Liver (tissue), 9 donors: ENCODE measurements around the gene HEG1. TPM values are rescaled to one million over a fixed set of nuclear protein-coding genes. Genes with fewer than 3 reads are reported as not detected.

Experiments
- DNase-seq: peaks from one replicate; pipeline ENCODE4 v3.0.0-alpha.2; 2017; ENCODE audit warnings: low spot score
- H3K27ac ChIP-seq, 2 donors: one replicate each; pipeline ENCODE4 v1.7.0; 2013; ENCODE audit warnings: inconsistent platforms in 2 of 2, low read length in 2 of 2, control low read depth in 1 of 2, low read depth in 1 of 2, mild to moderate bottlenecking in 1 of 2
- H3K27me3 ChIP-seq, 4 donors: one replicate each; pipeline versions ENCODE4 v1.6.1 to v1.7.0; 2013; ENCODE audit warnings: low read length in 3 of 4, inconsistent platforms in 1 of 4, mild to moderate bottlenecking in 1 of 4, moderate library complexity in 1 of 4; ENCODE audit not compliant: control insufficient read depth in 4 of 4, insufficient read depth in 4 of 4
- H3K36me3 ChIP-seq, 4 donors: one replicate each; pipeline versions ENCODE4 v1.6.1 to v1.7.0; 2013; ENCODE audit warnings: low read length in 3 of 4, mild to moderate bottlenecking in 3 of 4, low read depth in 1 of 4, moderate library complexity in 1 of 4; ENCODE audit not compliant: control insufficient read depth in 4 of 4, insufficient read depth in 3 of 4
- H3K4me1 ChIP-seq, 4 donors: one replicate each; pipeline versions ENCODE4 v1.6.1 to v1.7.0; 2013; ENCODE audit warnings: low read length in 3 of 4, mild to moderate bottlenecking in 3 of 4, moderate library complexity in 1 of 4; ENCODE audit not compliant: control insufficient read depth in 4 of 4, insufficient read depth in 4 of 4
- H3K4me3 ChIP-seq, 3 donors: one replicate each; pipeline versions ENCODE4 v1.6.1 to v1.7.0; 2013; ENCODE audit warnings: low read length in 3 of 3, control low read depth in 1 of 3, low read depth in 1 of 3, mild to moderate bottlenecking in 1 of 3
- H3K9ac ChIP-seq, 2 donors: one replicate each; pipeline ENCODE4 v1.7.0; 2013; ENCODE audit warnings: low read length in 2 of 2, mild to moderate bottlenecking in 2 of 2, moderate library complexity in 2 of 2, control low read depth in 1 of 2, low read depth in 1 of 2
- H3K9me3 ChIP-seq, 4 donors: one replicate each; pipeline versions ENCODE4 v1.6.1 to v1.7.0; 2013; ENCODE audit warnings: low read length in 3 of 4; ENCODE audit not compliant: control insufficient read depth in 4 of 4
- CTCF ChIP-seq: fragments of 150-350 bp; IDR thresholded peaks from 2 replicates; pipeline ENCODE4 v1.5.1; 2017; ENCODE audit warnings: improper control_type of control experiment, low read depth, low read length; ENCODE audit not compliant: missing input control
- FOXA1 ChIP-seq: IDR thresholded peaks from 2 replicates; pipeline ENCODE4 v1.6.1; 2016; ENCODE audit warnings: antibody characterized with exemption
- GABPA ChIP-seq, 2 donors: IDR thresholded peaks in 1 of 2; conservative IDR thresholded peaks in 1 of 2; 2 replicates each; pipeline ENCODE4 v1.6.1; 2016; ENCODE audit warnings: antibody characterized with exemption in 2 of 2, mild to moderate bottlenecking in 1 of 2, moderate library complexity in 1 of 2
- HNF4G ChIP-seq: IDR thresholded peaks from 2 replicates; pipeline ENCODE4 v1.6.1; 2016; ENCODE audit warnings: antibody characterized with exemption
- JUND ChIP-seq, 2 donors: IDR thresholded peaks; 2 replicates each; pipeline ENCODE4 v1.6.1; 2016; ENCODE audit warnings: antibody characterized with exemption in 2 of 2
- MAX ChIP-seq: IDR thresholded peaks from 2 replicates; pipeline ENCODE4 v1.6.1; 2016; ENCODE audit warnings: antibody characterized with exemption
- NR2F2 ChIP-seq: IDR thresholded peaks from 2 replicates; pipeline ENCODE4 v1.6.1; 2016; ENCODE audit warnings: antibody characterized with exemption
- RAD21 ChIP-seq, 2 donors: IDR thresholded peaks; 2 replicates each; pipeline ENCODE4 v1.6.1; 2016; ENCODE audit warnings: antibody characterized with exemption in 2 of 2, mild to moderate bottlenecking in 2 of 2
- RXRA ChIP-seq, 2 donors: IDR thresholded peaks; 2 replicates each; pipeline ENCODE4 v1.6.1; 2017 to 2018; ENCODE audit warnings: antibody characterized with exemption in 2 of 2, mild to moderate bottlenecking in 1 of 2
- SP1 ChIP-seq: IDR thresholded peaks from 2 replicates; pipeline ENCODE4 v1.6.1; 2018; ENCODE audit warnings: antibody characterized with exemption, mild to moderate bottlenecking
- YY1 ChIP-seq: IDR thresholded peaks from 2 replicates; pipeline ENCODE4 v1.6.1; 2016; ENCODE audit warnings: antibody characterized with exemption, mild to moderate bottlenecking
- WGBS: extraction: QIAGEN DNeasy Blood & Tissue Kit; methylation state at CpG from one replicate; pipeline ENCODE4 v1.1.7; 2013; 5-methylcytosine and 5-hydroxymethylcytosine counted together
- polyA plus RNA-seq, 2 donors: library from polyadenylated mRNA; stranded (reverse) in 1 of 2; unstranded in 1 of 2; fragments of 200-250 nt in 1 of 2; fragments of >200 nt in 1 of 2; fragmentation: Nextera tagmentation in 1 of 2; extraction: Ambion mirVana in 1 of 2; gene quantifications; one replicate each; pipeline versions ENCODE4 v1.2.1 to v1.2.3, GENCODE V29; 2013 to 2015
- total RNA-seq, 2 donors: library from RNA; depleted of rRNA; stranded (reverse); fragments of >200 nt; gene quantifications; one replicate each; pipeline ENCODE4 v1.2.3, GENCODE V29; 2014
- TF ChIP-seq, protein P1 (sequence below): IDR thresholded peaks from 2 replicates; pipeline ENCODE4 v1.6.1; 2016; ENCODE audit warnings: antibody characterized with exemption, mild to moderate bottlenecking
- TF ChIP-seq, protein P2 (sequence below): IDR thresholded peaks from 2 replicates; pipeline ENCODE4 v1.6.1; 2016; ENCODE audit warnings: antibody characterized with exemption
- donor health status: healthy.
- donor health status: healthy.
- donor health status: healthy.
- donor health status: healthy.
- donor health status: healthy.

The HEG1 gene
- total and polyA plus RNA-seq, 4 donors = 1.4 to 16.0 (median 5.3) TPM

- Histone ChIP-seq H3K36me3 (peaks cover 0 to 12% (median 6%) of the 10 kb centered on the region in 4 donors), H3K9me3 (no peaks in the 10 kb centered on the region), H3K27ac (no peak overlapping the region), H3K9ac (no peak overlapping the region), H3K27me3 (no peaks in the 10 kb centered on the region), H3K4me3 (no peak overlapping the region), H3K4me1 (no peaks in the 10 kb centered on the region)
- 95% methylated on average over 1 of the region's 1 CpG for WGBS
- TF ChIP-seq SP1 = no peak
- no peak for TF ChIP-seq RAD21 (IDR thresholded peaks at IDR 0.05)
- no peak for TF ChIP-seq NR2F2
- no peak for DNase-seq
Observed at GRCh38 chr3:124965413-124965812, 90.4 kb downstream of the HEG1 start.

- TF ChIP-seq GABPA (IDR thresholded peaks at IDR 0.05 in 1 of 2, conservative IDR thresholded peaks at IDR 0.05 in 1 of 2) = no peak
- TF ChIP-seq MAX = no peak
- no peak for TF ChIP-seq FOXA1
- no peak for TF ChIP-seq SP1
- no peak for TF ChIP-seq YY1
- no peak for TF ChIP-seq JUND (IDR thresholded peaks at IDR 0.05)
- TF ChIP-seq CTCF = no peak
- no peak for TF ChIP-seq RXRA (IDR thresholded peaks at IDR 0.05)
- TF ChIP-seq RAD21 (IDR thresholded peaks at IDR 0.05) = no peak
- no peak for TF ChIP-seq HNF4G
- TF ChIP-seq, protein P1, sequence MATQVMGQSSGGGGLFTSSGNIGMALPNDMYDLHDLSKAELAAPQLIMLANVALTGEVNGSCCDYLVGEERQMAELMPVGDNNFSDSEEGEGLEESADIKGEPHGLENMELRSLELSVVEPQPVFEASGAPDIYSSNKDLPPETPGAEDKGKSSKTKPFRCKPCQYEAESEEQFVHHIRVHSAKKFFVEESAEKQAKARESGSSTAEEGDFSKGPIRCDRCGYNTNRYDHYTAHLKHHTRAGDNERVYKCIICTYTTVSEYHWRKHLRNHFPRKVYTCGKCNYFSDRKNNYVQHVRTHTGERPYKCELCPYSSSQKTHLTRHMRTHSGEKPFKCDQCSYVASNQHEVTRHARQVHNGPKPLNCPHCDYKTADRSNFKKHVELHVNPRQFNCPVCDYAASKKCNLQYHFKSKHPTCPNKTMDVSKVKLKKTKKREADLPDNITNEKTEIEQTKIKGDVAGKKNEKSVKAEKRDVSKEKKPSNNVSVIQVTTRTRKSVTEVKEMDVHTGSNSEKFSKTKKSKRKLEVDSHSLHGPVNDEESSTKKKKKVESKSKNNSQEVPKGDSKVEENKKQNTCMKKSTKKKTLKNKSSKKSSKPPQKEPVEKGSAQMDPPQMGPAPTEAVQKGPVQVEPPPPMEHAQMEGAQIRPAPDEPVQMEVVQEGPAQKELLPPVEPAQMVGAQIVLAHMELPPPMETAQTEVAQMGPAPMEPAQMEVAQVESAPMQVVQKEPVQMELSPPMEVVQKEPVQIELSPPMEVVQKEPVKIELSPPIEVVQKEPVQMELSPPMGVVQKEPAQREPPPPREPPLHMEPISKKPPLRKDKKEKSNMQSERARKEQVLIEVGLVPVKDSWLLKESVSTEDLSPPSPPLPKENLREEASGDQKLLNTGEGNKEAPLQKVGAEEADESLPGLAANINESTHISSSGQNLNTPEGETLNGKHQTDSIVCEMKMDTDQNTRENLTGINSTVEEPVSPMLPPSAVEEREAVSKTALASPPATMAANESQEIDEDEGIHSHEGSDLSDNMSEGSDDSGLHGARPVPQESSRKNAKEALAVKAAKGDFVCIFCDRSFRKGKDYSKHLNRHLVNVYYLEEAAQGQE = no peak
- TF ChIP-seq, protein P2, sequence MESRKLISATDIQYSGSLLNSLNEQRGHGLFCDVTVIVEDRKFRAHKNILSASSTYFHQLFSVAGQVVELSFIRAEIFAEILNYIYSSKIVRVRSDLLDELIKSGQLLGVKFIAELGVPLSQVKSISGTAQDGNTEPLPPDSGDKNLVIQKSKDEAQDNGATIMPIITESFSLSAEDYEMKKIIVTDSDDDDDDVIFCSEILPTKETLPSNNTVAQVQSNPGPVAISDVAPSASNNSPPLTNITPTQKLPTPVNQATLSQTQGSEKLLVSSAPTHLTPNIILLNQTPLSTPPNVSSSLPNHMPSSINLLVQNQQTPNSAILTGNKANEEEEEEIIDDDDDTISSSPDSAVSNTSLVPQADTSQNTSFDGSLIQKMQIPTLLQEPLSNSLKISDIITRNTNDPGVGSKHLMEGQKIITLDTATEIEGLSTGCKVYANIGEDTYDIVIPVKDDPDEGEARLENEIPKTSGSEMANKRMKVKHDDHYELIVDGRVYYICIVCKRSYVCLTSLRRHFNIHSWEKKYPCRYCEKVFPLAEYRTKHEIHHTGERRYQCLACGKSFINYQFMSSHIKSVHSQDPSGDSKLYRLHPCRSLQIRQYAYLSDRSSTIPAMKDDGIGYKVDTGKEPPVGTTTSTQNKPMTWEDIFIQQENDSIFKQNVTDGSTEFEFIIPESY = no peak
- H3K9me3 ChIP-seq = no peaks in the 10 kb centered on the region
- H3K27ac ChIP-seq = no peak overlapping the region
- DNase-seq = no peak
- H3K9ac ChIP-seq = no peak overlapping the region
- WGBS = 86% methylated on average over 4 of the region's 4 CpGs
- H3K27me3 ChIP-seq = no peaks in the 10 kb centered on the region
- peaks cover 0 to 1% (median 0%) of the 10 kb centered on the region in 4 donors for H3K36me3 ChIP-seq
- H3K4me1 ChIP-seq = no peaks in the 10 kb centered on the region
- no peak overlapping the region for H3K4me3 ChIP-seq
Observed at GRCh38 chr3:124964387-124964786, 91.4 kb downstream of the HEG1 start.
